ENCODE results near the gene MMP24OS. TPM values are rescaled to one million over a fixed set of nuclear protein-coding genes. Genes with fewer than 3 reads are reported as not detected.

The MMP24OS gene
- total and polyA plus RNA-seq, 2 experiments from 2014 or later: 19.0 to 58.5 TPM

DNA sequence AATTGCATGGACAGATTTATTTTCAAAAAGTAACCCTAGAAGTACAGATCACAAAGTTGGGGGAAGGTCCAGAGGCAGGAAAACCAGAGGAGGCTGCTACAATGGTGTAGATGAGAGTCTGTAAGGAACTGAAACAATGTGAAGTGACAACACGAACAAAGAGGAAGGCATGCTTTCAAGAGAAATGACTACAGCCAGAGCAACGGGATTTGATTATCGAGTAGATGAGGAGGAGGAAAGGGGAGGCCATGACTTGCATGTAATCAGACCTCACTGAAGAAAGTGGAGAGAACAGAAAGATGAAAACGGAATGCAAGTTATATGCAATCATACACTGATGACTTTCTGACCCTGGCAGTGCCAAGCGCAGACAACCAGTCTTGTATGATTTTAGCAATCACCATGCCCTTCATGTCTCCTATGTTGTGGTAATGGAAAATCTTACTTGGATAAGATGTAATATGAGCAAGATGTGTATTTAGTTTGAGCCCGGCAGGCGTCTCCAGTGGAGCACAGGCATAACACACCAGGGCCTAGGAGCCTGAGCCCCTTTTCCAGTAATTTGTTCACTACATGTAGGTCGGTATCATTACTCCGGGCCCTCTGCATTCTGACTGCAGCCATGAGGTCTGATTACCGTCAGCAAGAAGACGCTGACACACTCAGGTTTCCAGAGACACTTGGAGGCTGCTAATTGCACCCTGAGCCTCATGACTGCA lies 48.3 kb upstream of the MMP24OS start:
- Histone ChIP-seq H3K79me2 (no peaks in the 10 kb centered on the region), H3K4me3 (no peak overlapping the region), H3K4me2 (peak overlapping the region; percentile 27), H3K4me1 (ENCODE audit: insufficient read depth) (peaks cover 37% of the 10 kb centered on the region), H4K20me1 (ENCODE audit: insufficient read depth, poor library complexity, severe bottlenecking) (no peaks in the 10 kb centered on the region), H3K27ac (peak overlapping the region; percentile 95), H3K9me3 (ENCODE audit: low read depth) (no peaks in the 10 kb centered on the region), H3K27me3 (no peaks in the 10 kb centered on the region), H3K9me2 (replicated peaks; ENCODE audit: insufficient read depth) (no peaks in the 10 kb centered on the region), H3K36me3 (replicated peaks; ENCODE audit: insufficient read depth, low read depth) (no peaks in the 10 kb centered on the region), H2AFZ (no peak overlapping the region)
- TF ChIP-seq EZH2 (IDR thresholded peaks at IDR 0.05; ENCODE audit: borderline replicate concordance): no peak
- TF ChIP-seq CTCF (IDR thresholded peaks at IDR 0.05; ENCODE audit: poor library complexity): no peak
- no peak for TF ChIP-seq EZH2phosphoT487 (IDR thresholded peaks at IDR 0.05; ENCODE audit: low read depth, severe bottlenecking, unreplicated experiment)
- WGBS (ENCODE audit: low lambda C conversion rate, missing lambda C conversion rate): 71% methylated on average over 11 of the region's 11 CpGs
- peak; percentile 47 for DNase-seq (ENCODE audit: low spot score)

DNA sequence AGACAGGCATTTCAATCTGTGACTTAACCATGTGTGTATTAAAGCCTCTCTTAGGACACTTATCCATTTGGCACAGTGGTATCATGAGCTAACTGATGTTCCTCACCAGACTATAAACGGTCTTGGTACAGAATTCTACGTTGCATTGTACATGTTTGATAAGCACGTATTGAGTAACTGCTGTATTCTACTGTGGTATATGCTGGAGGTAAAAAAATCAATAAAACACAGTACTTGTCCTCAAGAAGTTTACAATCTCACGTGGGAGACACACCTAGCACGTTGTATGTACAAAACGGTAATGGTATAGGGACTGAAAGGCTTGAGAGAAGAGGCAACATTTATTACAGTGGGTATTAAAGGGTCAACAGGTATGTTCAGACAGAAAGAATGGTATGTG lies 47.5 kb upstream of the MMP24OS start:
- Histone ChIP-seq H3K27ac (peak overlapping the region; percentile 95), H3K9me3 (ENCODE audit: low read depth) (no peaks in the 10 kb centered on the region), H3K4me3 (no peak overlapping the region), H3K27me3 (no peaks in the 10 kb centered on the region), H4K20me1 (ENCODE audit: insufficient read depth, poor library complexity, severe bottlenecking) (no peaks in the 10 kb centered on the region), H2AFZ (no peak overlapping the region), H3K9me2 (replicated peaks; ENCODE audit: insufficient read depth) (no peaks in the 10 kb centered on the region), H3K4me1 (ENCODE audit: insufficient read depth) (peaks cover 45% of the 10 kb centered on the region), H3K36me3 (replicated peaks; ENCODE audit: insufficient read depth, low read depth) (no peaks in the 10 kb centered on the region), H3K79me2 (no peaks in the 10 kb centered on the region), H3K4me2 (no peak overlapping the region)
- DNase-seq (ENCODE audit: low spot score): no peak
- whole genome bisulfite sequencing (ENCODE audit: low lambda C conversion rate, missing lambda C conversion rate): 72% methylated on average over 6 of the region's 6 CpGs
- no peak for TF ChIP-seq EZH2 (IDR thresholded peaks at IDR 0.05; ENCODE audit: borderline replicate concordance)
- TF ChIP-seq EZH2phosphoT487 (IDR thresholded peaks at IDR 0.05; ENCODE audit: low read depth, severe bottlenecking, unreplicated experiment): no peak
- no peak for TF ChIP-seq CTCF (IDR thresholded peaks at IDR 0.05; ENCODE audit: poor library complexity)

DNA sequence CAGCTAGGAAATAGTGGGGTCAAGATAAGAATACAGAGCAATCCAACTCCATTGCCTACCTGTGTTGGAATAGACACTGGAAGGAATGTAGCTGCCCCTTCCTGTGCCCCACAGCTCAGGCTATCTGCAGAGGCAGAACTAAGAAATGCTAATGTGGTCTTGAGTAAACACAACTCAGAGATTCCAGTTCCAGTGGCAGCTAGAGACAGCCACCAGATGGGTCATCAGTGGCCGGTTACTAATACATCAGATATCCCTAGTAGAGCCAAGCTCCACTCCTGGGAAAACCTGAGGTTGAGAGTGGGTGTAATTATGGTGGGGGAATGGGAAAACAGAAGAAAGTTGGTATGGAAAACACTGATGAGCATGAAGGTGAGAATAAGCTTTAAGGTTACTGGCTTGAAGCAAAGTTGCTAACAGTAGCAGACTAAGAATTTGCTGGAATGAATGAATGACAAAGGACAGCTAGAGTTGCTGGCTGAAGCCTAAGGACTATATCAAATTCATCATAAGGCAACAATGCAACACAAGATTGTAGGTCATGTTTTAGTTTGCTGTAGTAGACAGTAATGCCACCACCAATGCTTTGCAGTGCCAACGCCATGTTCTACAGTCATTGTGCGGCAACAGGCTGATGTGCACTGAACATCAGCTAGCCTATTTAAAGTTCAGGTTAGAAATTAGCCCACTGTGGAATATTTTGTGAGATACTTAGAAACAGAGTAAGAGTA lies 42.6 kb upstream of the MMP24OS start:
- no peaks in the 10 kb centered on the region for H3K9me3 ChIP-seq (ENCODE audit: low read depth)
- no peaks in the 10 kb centered on the region for H3K9me2 ChIP-seq (replicated peaks; ENCODE audit: insufficient read depth)
- no peaks in the 10 kb centered on the region for H4K20me1 ChIP-seq (ENCODE audit: insufficient read depth, poor library complexity, severe bottlenecking)
- no peaks in the 10 kb centered on the region for H3K79me2 ChIP-seq
- no peaks in the 10 kb centered on the region for H3K36me3 ChIP-seq (replicated peaks; ENCODE audit: insufficient read depth, low read depth)
- peak overlapping the region; percentile 47 for H3K4me2 ChIP-seq
- TF ChIP-seq CTCF (IDR thresholded peaks at IDR 0.05; ENCODE audit: poor library complexity) (no peak), EZH2phosphoT487 (IDR thresholded peaks at IDR 0.05; ENCODE audit: low read depth, severe bottlenecking, unreplicated experiment) (no peak), EZH2 (IDR thresholded peaks at IDR 0.05; ENCODE audit: borderline replicate concordance) (no peak)
- no peaks in the 10 kb centered on the region for H3K27me3 ChIP-seq
- peak; percentile 68 for DNase-seq (ENCODE audit: low spot score)
- WGBS (ENCODE audit: low lambda C conversion rate, missing lambda C conversion rate): 66% methylated on average over 3 of the region's 3 CpGs
- no peak overlapping the region for H2AFZ ChIP-seq
- no peak overlapping the region for H3K4me3 ChIP-seq
- peak overlapping the region; percentile 95 for H3K27ac ChIP-seq
- peaks cover 42% of the 10 kb centered on the region for H3K4me1 ChIP-seq (ENCODE audit: insufficient read depth)
